ENCODE results near the gene MTHFSD.

DNA sequence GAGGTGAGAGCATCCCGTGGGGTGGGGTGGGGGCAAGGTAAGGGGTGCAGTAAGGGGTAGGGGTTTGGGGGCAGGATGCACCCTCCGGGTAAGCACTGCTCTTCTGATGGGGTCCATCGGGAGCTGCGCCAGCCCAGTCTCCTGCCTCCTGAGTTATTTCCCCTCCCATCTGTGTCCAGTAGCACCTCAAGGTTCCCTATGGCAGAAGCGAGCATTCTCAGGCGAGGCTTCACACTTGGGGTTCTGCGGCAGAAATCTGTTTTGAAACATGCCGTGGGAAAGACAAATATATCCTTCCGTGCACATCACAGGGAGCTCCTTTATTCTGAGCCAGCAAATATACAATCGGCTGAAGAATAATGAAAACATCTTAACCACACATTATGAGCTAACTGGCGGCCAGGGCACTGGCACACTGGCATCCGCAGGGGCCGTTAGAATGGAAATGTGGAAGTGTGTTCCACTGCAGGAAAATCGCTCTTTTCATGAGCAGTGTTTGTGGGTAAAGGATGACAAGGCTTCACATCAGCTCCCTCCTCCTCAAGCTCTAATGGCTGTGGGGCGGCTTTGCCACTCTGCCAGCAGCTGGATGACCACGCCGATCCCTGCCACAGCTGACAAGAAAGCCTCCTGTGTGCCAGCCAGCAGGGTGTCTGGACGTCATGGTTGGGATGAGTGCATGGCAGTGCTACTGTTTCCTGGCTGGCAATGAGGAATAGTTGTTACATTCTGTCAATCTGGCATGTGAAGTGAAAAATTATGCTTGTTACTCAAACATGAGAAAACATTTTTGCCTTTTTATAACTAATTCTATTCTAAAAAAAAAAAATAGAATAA is 20.0 kb downstream of the MTHFSD start:
- TF ChIP-seq, protein P1, sequence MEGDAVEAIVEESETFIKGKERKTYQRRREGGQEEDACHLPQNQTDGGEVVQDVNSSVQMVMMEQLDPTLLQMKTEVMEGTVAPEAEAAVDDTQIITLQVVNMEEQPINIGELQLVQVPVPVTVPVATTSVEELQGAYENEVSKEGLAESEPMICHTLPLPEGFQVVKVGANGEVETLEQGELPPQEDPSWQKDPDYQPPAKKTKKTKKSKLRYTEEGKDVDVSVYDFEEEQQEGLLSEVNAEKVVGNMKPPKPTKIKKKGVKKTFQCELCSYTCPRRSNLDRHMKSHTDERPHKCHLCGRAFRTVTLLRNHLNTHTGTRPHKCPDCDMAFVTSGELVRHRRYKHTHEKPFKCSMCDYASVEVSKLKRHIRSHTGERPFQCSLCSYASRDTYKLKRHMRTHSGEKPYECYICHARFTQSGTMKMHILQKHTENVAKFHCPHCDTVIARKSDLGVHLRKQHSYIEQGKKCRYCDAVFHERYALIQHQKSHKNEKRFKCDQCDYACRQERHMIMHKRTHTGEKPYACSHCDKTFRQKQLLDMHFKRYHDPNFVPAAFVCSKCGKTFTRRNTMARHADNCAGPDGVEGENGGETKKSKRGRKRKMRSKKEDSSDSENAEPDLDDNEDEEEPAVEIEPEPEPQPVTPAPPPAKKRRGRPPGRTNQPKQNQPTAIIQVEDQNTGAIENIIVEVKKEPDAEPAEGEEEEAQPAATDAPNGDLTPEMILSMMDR (IDR thresholded peaks at IDR 0.05), result no peak
- TF ChIP-seq POLR2AphosphoS5 (IDR thresholded peaks at IDR 0.05) (no peak), POLR2A (IDR thresholded peaks at IDR 0.05; ENCODE audit: low read depth) (no peak), EP300 (IDR thresholded peaks at IDR 0.05) (no peak)
